D721Med (cell line): ENCODE measurements around the gene ANKHD1.

Experiments
- DNase-seq: peaks from one replicate; pipeline ENCODE4 v3.0.0; 2011; ENCODE audit warnings: low spot score; ENCODE audit not compliant: insufficient read length
- FAIRE-seq: peaks from 2 replicates; lab custom pipeline; 2011; peaks lifted over from hg19 to GRCh38; lab: Jason Lieb, UNC
- TF ChIP-seq, protein P1 (sequence below): IDR thresholded peaks from 2 replicates; pipeline ENCODE4 v1.5.1; 2012; ENCODE audit warnings: mild to moderate bottlenecking, control low read depth; ENCODE audit not compliant: insufficient read depth; ENCODE audit errors: missing control alignments

Gene ANKHD1

DNA sequence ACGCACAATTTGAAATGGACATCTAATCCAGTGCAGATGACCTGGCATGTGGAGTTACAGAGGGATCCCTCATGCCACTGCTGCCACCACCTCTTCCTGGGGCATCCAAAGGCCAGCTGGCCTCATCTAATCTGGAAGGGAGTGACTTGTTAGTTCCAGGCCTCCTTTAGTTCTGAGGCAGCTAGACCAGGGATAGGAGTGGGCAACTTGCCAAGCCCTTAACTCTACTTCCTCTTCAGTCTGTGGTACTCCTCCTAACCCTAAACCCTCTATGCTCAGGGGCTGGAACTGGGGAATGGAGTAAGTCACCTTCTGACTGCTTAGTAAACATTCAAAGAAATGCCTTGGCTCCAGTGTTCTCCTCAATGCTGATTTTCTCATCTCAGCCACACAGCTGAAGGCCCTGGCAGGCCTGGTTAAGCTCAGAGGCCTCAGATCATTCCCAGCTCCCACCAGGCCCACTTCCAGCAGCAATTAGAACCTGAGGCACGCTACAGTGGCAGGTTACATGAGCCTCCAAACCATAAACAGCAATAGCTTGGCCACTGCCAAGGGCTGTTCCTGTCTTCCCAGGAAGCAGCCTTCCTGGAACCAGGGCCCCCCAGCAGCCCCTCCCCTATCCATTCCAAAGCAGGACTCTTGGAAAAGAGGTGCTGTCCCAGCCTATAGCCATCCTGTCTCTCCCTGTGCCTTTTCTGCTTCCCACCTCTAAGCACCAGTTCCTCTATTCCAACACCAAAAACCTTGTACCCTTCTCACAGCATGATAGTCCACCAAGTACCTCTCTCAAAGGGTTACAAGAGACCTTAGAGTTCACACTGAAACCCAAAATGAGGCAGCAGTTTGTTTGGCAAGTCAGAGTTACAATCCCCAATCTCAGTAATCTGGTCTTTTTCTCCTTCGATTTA, 147.9 kb downstream of the ANKHD1 start:
- no peak for FAIRE-seq
- TF ChIP-seq, protein P1, sequence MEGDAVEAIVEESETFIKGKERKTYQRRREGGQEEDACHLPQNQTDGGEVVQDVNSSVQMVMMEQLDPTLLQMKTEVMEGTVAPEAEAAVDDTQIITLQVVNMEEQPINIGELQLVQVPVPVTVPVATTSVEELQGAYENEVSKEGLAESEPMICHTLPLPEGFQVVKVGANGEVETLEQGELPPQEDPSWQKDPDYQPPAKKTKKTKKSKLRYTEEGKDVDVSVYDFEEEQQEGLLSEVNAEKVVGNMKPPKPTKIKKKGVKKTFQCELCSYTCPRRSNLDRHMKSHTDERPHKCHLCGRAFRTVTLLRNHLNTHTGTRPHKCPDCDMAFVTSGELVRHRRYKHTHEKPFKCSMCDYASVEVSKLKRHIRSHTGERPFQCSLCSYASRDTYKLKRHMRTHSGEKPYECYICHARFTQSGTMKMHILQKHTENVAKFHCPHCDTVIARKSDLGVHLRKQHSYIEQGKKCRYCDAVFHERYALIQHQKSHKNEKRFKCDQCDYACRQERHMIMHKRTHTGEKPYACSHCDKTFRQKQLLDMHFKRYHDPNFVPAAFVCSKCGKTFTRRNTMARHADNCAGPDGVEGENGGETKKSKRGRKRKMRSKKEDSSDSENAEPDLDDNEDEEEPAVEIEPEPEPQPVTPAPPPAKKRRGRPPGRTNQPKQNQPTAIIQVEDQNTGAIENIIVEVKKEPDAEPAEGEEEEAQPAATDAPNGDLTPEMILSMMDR = no peak
- no peak for DNase-seq

DNA sequence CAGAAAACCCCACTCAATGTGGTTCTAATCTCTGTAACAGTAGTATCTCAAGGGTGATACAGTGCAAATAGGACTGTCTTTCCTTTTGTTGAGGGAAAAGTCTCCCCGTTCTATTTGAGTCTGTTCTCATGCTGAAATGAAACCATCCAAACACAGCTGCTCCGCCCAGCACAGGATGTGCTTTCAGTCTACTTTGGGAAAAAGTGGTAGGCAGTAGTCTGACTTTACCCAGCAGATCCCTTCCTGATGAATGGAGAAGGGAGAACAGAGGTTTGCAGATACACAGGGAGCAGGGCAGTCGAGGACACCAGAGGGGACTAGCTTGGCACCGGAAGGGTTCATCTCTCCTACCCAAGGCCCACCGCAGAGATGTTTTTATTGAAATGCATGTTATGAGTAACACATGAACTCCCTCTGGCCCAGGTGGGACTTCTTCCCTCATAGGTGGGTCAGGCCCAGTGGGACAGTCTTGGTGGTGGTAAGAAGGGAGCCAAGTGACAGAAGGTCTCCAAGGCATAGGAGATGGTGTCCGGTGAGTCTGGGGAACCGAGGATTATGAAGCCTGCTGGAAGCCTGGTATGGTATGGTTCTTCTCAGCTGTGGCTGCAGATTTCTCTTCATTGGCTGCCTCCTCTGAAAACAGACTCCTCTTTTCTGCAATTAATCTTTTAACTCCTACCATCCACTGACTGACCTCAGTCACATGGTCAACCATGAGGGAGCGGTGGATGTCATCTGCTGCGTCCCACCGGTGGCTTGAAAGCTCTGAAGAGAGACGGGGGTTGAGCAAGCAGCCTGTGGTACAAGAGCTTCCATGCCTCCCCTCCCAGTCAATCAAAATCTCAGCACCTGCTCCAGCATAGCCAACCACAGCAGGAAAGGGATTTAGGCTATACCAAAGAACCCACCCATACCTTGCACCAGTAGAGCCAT, 148.8 kb downstream of the ANKHD1 start:
- FAIRE-seq (no peak), DNase-seq (no peak)
- TF ChIP-seq, protein P1 = no peak

DNA sequence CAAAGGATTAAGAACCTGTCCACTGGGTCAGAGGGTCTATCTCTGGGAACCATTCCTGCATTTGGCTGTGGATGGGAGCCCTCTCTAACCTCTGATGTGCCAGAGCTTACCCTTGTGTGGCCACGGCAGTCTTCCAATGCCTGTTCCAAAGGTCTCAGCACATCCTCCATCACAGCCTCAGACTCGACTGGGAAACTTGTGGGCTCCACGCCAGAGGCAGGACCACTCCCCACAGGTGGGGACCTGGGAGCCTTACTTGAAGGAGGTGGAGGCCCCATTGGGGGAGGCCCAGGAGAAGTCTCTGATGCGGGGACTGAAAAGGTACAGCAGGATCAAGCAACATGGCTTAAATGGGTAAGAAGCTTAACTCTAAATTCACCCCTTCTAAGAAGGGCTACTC, 150.2 kb downstream of the ANKHD1 start:
- TF ChIP-seq, protein P1 = no peak
- FAIRE-seq (no peak), DNase-seq (no peak)

DNA sequence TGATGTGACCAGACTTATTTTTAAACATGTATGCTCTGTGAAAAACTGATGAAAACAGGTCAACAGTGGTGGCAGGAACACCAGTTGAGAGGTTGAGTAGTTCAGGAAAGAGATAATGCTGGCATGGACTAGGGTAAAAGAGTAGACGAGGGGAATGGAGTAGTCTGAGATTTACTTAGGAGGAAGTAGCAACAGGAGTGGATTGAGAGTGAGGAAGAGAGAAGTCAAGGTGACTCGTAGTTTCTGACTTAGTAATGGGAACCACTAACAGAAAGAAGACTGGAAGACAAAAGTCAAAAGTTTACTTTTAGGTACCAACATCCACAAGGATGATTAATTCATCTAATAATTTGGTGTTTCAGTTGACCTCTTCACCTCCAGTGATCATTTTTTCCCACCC, 152.0 kb downstream of the ANKHD1 start:
- TF ChIP-seq, protein P1 = no peak

DNA sequence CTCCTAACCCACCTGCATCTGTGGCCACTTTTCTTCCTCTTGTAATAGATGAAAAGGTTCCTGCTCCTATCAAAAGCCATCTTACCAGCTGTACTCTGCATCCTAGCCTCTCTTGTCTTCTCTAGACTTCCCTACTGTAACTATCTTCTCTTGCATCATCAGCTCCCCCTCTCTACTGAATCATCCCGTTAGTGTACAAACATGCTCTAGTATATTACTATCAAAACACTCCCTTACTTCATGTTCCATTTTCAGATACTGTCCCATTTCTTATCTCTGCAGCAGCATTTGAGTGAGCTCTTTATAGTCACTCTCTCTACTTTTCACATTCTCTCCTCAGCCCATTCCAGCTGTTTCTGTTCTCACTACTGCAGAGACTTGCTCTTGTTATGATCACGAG, 152.8 kb downstream of the ANKHD1 start:
- FAIRE-seq (no peak), DNase-seq (no peak)

More for the DNA sequence above, 152.0 kb downstream of the ANKHD1 start:
- DNase-seq (no peak), FAIRE-seq (no peak)

DNA sequence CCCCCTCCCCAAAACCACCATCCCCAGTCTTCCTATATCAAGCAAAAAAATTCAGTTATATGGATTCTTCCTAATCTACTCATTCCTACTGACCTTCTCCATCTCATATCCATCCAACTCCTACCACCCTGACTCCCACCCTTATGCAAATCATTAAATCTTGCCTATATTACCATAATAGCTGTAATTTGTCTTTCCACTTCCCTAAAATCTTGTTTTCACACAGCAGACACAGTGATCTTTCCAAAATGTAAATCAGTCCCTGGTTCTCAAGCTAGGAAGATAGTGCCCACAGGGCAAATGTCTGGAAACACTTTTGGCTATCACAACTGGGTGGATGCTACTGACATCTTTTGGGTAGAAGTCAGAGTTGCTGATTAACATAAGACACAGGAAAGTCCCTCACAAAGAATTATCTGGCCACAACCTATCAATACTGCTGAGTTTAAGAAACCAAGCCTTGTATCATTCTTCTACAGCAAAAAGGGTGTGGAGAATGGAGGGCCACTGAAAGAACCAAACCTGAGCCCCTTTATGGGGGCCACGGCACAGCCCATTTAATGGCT, 154.2 kb downstream of the ANKHD1 start:
- no peak for DNase-seq
- TF ChIP-seq, protein P1 = no peak
- FAIRE-seq = no peak

More for the DNA sequence above, 152.8 kb downstream of the ANKHD1 start:
- TF ChIP-seq, protein P1 = no peak
